Activated CD4-positive, alpha-beta T cell treated with anti-CD3 and anti-CD28 coated beads for 24 hours (primary cell): ENCODE results near the gene RASSF7.
"Not testable (repeated sequence)": the region's sequence is repeated elsewhere in the genome, so short reads cannot be mapped to it uniquely, and the experiment has no call there.

Experiments used
- DNase-seq, 2 donors: peaks; one replicate each; pipeline ENCODE4 v3.0.0-alpha.2; 2020; ENCODE audit warnings: low read depth in 2 of 2

The RASSF7 gene, protein sequence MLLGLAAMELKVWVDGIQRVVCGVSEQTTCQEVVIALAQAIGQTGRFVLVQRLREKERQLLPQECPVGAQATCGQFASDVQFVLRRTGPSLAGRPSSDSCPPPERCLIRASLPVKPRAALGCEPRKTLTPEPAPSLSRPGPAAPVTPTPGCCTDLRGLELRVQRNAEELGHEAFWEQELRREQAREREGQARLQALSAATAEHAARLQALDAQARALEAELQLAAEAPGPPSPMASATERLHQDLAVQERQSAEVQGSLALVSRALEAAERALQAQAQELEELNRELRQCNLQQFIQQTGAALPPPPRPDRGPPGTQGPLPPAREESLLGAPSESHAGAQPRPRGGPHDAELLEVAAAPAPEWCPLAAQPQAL

DNA sequence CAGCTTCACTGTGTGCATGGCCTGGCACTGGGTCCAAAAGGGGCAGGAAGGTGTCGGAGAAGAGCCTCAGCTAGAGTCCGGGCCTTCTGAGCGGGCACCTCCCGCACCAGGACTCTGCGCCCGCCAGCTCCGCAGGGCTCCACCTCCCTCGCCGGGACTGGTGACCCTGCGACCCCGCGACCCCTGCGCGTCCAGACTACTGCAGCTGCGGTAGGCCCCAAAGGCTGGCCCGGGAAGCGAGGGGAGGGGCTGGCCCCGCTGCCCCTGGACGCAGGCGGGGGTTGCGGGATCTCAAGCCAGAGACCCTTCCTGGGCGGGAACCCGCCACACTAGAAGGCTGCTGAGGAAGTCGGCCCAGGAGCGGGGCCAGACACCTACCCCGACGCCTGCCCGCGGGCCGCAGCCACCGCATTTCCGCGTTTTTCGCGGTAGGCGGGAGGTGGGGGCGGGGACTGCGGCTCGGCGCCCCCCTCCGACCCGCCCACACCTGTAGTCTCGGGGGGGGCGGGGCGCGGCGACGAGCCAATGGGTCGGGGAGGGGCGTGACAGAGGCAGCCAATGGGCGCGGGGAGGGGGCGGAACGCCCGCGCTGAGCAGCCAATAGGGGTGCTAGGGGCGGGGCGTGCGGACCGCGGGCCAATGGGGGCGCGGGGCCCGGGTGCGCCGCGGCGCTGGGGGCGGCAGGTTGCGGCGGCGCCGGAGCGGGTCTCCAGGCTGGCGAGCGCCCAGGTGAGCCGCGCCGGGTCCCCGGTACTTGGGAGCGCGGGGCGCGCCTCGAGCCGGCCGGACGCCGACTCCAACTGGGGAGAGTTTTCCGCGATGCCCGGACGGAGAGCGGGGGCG is at the start of gene RASSF7, which contains the start of gene LMNTD2:
RASSF7 (plus strand) TSS at position 666 of the 843 bp plus-strand sequence. CDS start 799 bp downstream, outside the sequence.
LMNTD2 (minus strand) TSS at position 434 of the 843 bp plus-strand sequence; CDS start at position 412, 22 bp downstream.
- peak; percentile 93 to 94 for DNase-seq

GRCh38 chr11:512761-513595 is 47.8 kb upstream of the RASSF7 start:
- no peak for DNase-seq

DNA sequence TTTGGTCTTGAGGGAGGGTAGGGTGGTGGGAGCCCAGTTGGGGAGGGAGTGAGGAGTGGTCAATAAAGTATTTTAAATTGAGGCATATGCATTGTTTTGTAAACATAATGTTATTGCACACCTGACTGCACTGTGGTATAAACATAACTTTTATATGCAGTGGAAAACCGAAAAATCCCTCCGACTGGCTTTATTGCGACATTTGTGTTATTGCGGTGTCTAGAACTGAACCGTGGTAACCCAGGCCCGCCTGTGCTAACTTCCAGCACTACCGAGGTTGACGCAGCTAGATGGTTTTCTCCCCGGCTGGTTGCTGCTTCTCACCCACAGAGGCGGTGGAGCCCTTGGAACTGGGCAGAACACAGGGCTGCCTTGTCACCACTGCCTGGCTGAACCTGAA is 46.2 kb upstream of the RASSF7 start:
- DNase-seq, result no peak

- DNase-seq, result no peak
Observed at GRCh38 chr11:515131-515530, 45.6 kb upstream of the RASSF7 start.

GRCh38 chr11:516400-516799 is 44.4 kb upstream of the RASSF7 start:
- no peak for DNase-seq

- DNase-seq, result not testable (repeated sequence)
Observed at GRCh38 chr11:516918-517685, 43.7 kb upstream of the RASSF7 start.

GRCh38 chr11:518463-519202 is 42.1 kb upstream of the RASSF7 start:
- peak; percentile 79 to 81 for DNase-seq

DNA sequence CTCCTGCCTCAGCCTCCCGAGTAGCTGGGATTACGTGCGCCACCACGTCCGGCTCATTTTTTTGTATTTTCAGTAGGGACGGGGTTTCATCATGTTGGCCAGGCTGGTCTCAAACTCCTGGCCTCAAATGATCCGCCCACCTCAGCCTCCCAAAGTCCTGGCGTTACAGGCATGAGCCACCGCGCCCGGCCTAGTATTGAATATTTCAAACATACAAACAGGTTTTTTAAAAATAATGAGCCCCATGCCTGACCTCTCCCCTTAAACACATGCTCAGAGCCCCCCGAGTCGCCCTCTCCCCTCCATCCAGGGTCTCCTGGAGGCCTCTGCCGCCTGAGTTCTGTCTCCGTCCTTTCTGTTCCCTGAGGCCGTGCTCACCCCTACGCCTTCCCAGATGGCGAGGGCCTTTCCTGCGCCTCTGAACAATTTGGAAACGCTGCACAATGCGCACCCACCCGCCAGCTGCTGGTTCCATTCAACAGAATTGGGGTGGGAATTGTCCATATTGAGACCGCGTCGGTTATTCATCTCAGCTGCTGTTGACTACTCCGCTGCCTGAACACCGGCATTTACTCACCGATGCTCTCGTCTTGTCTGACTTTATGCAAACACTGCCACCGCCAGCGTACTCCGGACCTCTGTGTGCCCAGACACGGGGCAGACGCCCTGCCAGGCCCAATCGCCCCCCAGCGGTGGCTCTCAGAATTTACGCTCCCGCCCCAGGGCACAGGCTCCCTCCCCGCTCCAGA is 40.2 kb upstream of the RASSF7 start:
- no peak for DNase-seq

- DNase-seq, result no peak
Observed at GRCh38 chr11:521177-521688, 39.5 kb upstream of the RASSF7 start.

- DNase-seq, result no peak
Observed at GRCh38 chr11:526192-526591, 34.6 kb upstream of the RASSF7 start.

- DNase-seq, result no peak
Observed at GRCh38 chr11:528166-528814, 32.5 kb upstream of the RASSF7 start.

DNA sequence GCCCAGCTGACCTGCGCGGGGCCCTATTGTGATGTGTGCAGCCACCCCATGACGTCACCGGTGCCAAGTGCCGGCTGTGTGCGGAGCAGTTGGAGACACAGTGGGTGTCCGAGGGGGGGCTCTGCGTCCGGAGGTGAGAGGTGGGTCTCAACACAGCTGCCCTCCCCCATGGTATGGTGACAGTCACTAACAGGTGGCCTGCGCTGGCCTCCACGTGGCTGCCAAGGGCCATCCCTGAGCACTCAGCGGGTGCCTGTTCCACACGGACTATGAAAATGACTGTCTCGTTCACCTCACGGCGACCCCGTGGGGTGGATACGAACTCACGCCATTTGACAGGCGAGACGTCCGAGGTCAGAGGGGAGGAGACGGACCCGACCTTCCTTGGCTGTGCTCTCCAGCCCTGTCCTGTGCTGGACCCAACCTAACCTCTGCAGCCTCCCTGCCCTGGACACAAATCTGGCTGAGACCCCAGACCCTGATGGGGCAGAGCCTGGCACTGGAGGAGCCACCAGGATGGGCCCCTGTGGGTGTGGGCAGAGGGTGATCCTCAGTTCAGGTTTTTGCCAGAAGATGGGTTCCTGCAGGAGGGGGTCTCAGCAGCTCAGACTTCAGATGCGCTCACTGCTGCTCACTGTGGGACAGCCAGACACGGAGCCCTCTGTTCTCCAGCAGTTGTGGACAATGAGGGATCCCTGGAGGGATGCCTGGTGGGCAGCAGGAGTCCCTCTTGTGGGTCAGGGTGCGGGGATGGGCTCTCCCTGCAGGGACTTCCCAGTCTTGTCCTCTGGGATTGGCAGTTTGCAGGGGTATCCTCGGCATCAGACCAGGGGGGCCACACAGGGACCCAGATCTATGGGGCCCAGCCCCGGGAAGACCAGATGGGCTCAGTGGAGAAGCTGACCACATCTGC is 31.7 kb upstream of the RASSF7 start:
- DNase-seq, result no peak

DNA sequence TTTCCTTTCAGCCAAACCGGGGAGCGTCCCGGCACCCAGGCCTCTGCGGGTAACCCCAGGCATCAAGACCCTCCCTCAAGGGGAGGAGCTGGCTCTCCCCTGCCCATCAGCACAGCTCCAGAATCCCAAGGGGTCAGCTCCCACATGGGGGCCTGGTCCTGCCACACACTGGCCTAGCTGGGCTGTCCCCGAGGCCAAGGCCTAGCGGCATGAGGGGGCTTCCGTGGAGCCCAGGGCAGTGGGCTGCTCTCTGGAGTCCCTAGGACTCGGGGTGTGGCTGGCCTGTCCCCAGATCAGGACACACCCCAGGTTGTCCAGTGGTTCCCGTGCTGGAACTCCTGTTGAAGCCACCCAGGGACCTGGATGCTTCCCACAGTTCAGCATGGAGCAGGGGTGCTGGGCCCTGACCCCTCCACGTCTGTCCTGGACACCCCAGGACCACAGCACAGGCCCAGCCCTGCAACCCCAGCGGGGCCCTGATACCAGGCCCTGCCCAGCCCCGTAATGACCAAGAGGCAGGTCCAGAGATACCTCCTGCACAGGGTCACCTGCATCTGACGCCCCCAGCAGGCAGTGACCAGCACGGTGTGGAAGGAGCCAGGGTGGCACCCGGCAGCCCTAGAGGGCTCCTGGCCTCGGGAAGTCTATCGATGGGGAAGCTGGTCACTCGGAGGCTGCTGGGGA is 30.9 kb upstream of the RASSF7 start:
- no peak for DNase-seq

DNA sequence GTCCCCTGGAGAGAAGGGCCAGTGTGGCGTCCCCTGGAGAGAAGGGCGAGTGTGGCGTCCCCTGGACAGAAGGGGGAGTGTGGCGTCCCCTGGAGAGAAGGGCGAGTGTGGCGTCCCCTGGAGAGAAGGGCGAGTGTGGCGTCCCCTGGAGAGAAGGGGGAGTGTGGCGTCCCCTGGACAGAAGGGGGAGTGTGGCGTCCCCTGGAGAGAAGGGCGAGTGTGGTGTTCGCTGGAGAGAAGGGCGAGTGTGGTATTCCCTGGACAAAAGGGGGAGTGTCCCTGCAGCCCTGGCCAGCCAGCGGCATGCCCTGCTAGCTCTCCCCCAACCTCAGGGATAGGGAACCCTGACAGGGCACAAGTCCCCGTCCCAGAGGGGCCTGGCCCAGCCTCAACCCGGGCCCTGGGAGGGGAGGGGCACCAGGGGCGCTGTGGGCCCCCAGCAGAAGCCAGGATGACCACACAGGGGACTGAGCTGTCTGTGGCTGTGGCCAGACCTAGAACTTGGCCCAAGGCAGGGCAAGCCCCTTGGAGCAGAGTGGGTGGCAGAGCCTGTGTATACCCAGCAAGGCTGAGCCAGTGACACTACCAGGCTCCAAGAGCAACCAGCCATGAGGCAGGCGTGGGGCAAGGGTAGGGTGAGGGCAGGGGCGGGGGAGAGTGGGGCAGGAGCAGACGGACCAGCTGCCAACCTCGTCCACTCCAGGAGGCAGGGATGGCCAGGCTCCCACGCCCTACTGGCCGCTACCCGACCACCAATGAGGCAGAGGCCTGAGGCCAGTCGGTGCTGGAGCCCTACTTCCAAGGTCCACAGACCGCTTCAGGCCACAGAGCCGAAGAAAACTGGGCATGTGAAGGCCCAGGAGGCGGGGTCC is 29.6 kb upstream of the RASSF7 start:
- no peak for DNase-seq

GRCh38 chr11:531919-532526 is 28.7 kb upstream of the RASSF7 start:
- DNase-seq, result no peak

GRCh38 chr11:532527-532985 is 28.2 kb upstream of the RASSF7 start:
- no peak for DNase-seq
